Mesenchymal stem cell (in vitro differentiated cells and primary cell): ENCODE measurements around the gene AGL.
"Not testable (repeated sequence)": the region's sequence is repeated elsewhere in the genome, so short reads cannot be mapped to it uniquely, and the experiment has no call there.

ENCODE experiments used
- DNase-seq: peaks from one replicate; pipeline ENCODE4 v3.0.0-alpha.2; 2013
- H2AFZ ChIP-seq: one replicate; pipeline ENCODE4 v1.6.1; 2013; ENCODE audit warnings: low read depth, mild to moderate bottlenecking, control low read depth, inconsistent platforms, low read length, moderate library complexity
- H2AK5ac ChIP-seq: 2 replicates; pipeline ENCODE4 v1.6.1; 2013; ENCODE audit warnings: low read length, moderate library complexity, mild to moderate bottlenecking, inconsistent platforms; ENCODE audit not compliant: severe bottlenecking
- H2BK120ac ChIP-seq: one replicate; pipeline ENCODE4 v1.6.1; 2013; ENCODE audit warnings: low read depth, mild to moderate bottlenecking, inconsistent platforms, low read length, moderate library complexity
- H2BK12ac ChIP-seq, 2 experiments: one replicate each; pipeline ENCODE4 v1.6.1; 2013; ENCODE audit warnings: inconsistent platforms in 2 of 2, low read length in 2 of 2, mild to moderate bottlenecking in 2 of 2, moderate library complexity in 2 of 2, control low read depth in 1 of 2
- H2BK15ac ChIP-seq: one replicate; pipeline ENCODE4 v1.6.1; 2013; ENCODE audit warnings: mild to moderate bottlenecking, low read depth, inconsistent platforms; ENCODE audit not compliant: poor library complexity, severe bottlenecking
- H2BK5ac ChIP-seq: 2 replicates; pipeline ENCODE4 v1.6.1; 2013; ENCODE audit warnings: low read depth, mild to moderate bottlenecking, low read length, control low read depth, inconsistent platforms; ENCODE audit not compliant: poor library complexity, severe bottlenecking
- H3K14ac ChIP-seq, 2 experiments: one replicate each; pipeline ENCODE4 v1.6.1; 2013; ENCODE audit warnings: inconsistent platforms in 2 of 2, low read length in 2 of 2, control low read depth in 1 of 2, mild to moderate bottlenecking in 1 of 2, moderate library complexity in 1 of 2
- H3K18ac ChIP-seq, 2 experiments: one replicate each; pipeline ENCODE4 v1.6.1; 2013; ENCODE audit warnings: inconsistent platforms in 2 of 2, low read length in 2 of 2, control low read depth in 1 of 2, low read depth in 1 of 2, mild to moderate bottlenecking in 1 of 2
- H3K23ac ChIP-seq, 2 experiments: one replicate each; pipeline ENCODE4 v1.6.1; 2013; ENCODE audit warnings: inconsistent platforms in 2 of 2, low read length in 2 of 2, mild to moderate bottlenecking in 2 of 2, moderate library complexity in 2 of 2, control low read depth in 1 of 2
- H3K27ac ChIP-seq: 2 replicates; pipeline ENCODE4 v1.5.1; 2013; ENCODE audit warnings: mild to moderate bottlenecking, moderate library complexity, low read length, control low read depth, inconsistent platforms; ENCODE audit not compliant: poor library complexity, severe bottlenecking
- H3K27me3 ChIP-seq, 2 experiments: 2 replicates each; pipeline versions ENCODE4 v1.6.1 to v1.7.0; 2013; ENCODE audit warnings: low read length in 2 of 2, mild to moderate bottlenecking in 2 of 2, moderate library complexity in 2 of 2, control low read depth in 1 of 2, inconsistent platforms in 1 of 2; ENCODE audit not compliant: control insufficient read depth in 1 of 2, insufficient read depth in 1 of 2
- H3K36me3 ChIP-seq, 2 experiments: 2 replicates each; pipeline versions ENCODE4 v1.6.1 to v1.7.0; 2013; ENCODE audit warnings: low read length in 2 of 2, control low read depth in 1 of 2, inconsistent platforms in 1 of 2, low read depth in 1 of 2, mild to moderate bottlenecking in 1 of 2; ENCODE audit not compliant: insufficient read depth in 2 of 2, control insufficient read depth in 1 of 2
- H3K4ac ChIP-seq, 2 experiments: one replicate each; pipeline ENCODE4 v1.6.1; 2013; ENCODE audit warnings: inconsistent platforms in 2 of 2, low read length in 2 of 2, mild to moderate bottlenecking in 2 of 2, moderate library complexity in 2 of 2, control low read depth in 1 of 2, low read depth in 1 of 2
- H3K4me1 ChIP-seq: 2 replicates; pipeline ENCODE4 v1.6.1; 2013; ENCODE audit warnings: low read depth, low read length, control low read depth; ENCODE audit not compliant: control insufficient read depth, insufficient read depth
- H3K4me2 ChIP-seq: 2 replicates; pipeline ENCODE4 v1.6.1; 2013; ENCODE audit warnings: low read length, mild to moderate bottlenecking, inconsistent platforms; ENCODE audit not compliant: poor library complexity, severe bottlenecking
- H3K4me3 ChIP-seq, 2 experiments: 2 replicates each; pipeline versions ENCODE4 v1.5.1 to v1.7.0; 2013; ENCODE audit warnings: low read length in 2 of 2, mild to moderate bottlenecking in 2 of 2, control low read depth in 1 of 2, low read depth in 1 of 2; ENCODE audit not compliant: insufficient read depth in 1 of 2
- H3K79me1 ChIP-seq: replicated peaks from 2 replicates; pipeline ENCODE4 v1.6.1; 2013; ENCODE audit warnings: mild to moderate bottlenecking, control low read depth, low read length, inconsistent platforms; ENCODE audit not compliant: poor library complexity, severe bottlenecking
- H3K9ac ChIP-seq: 2 replicates; pipeline ENCODE4 v1.7.0; 2013; ENCODE audit warnings: mild to moderate bottlenecking, low read length, moderate library complexity
- H3K9me3 ChIP-seq: 2 replicates; pipeline ENCODE4 v1.7.0; 2013; ENCODE audit warnings: mild to moderate bottlenecking, low read length; ENCODE audit not compliant: control insufficient read depth
- H4K8ac ChIP-seq: one replicate; pipeline ENCODE4 v1.6.1; 2013; ENCODE audit warnings: inconsistent platforms, mild to moderate bottlenecking, low read length, moderate library complexity
- H4K91ac ChIP-seq: one replicate; pipeline ENCODE4 v1.6.1; 2013; ENCODE audit warnings: mild to moderate bottlenecking, low read length, inconsistent platforms
- WGBS: methylation state at CpG from one replicate; pipeline ENCODE4 v1.1.7; 2013; ENCODE audit warnings: mixed read lengths; 5-methylcytosine and 5-hydroxymethylcytosine counted together

The AGL gene

DNA sequence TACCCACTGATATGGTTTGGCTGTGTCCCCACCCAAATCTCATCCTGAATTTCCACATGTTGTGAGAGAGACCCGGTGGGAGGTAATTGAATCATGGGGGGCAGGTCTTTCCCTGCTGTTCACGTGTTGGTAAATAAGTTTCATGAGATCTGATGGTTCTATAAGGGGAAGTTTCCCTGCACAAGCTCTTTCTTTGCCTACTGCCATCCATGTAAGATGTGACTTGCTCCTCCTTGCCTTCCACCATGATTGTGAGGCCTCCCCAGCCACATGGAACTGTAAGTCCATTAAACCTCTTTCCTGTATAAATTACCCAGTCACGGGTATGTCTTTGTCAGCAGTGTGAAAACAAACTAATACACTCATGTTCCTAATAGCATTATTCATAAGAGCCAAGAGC lies 9.8 kb upstream of the AGL start:
- not testable (repeated sequence) for H2AK5ac ChIP-seq, H3K18ac ChIP-seq, H2AFZ ChIP-seq, H3K79me1 ChIP-seq, H3K4ac ChIP-seq, H3K27me3 ChIP-seq, H4K91ac ChIP-seq, H3K4me3 ChIP-seq, H2BK12ac ChIP-seq, H4K8ac ChIP-seq, H3K36me3 ChIP-seq, H3K14ac ChIP-seq, H2BK120ac ChIP-seq, H3K27ac ChIP-seq, H3K9ac ChIP-seq, H2BK5ac ChIP-seq, H3K4me1 ChIP-seq, H3K9me3 ChIP-seq, H3K4me2 ChIP-seq, H2BK15ac ChIP-seq, H3K23ac ChIP-seq, DNase-seq
- 78% methylated on average over 3 of the region's 3 CpGs for WGBS

DNA sequence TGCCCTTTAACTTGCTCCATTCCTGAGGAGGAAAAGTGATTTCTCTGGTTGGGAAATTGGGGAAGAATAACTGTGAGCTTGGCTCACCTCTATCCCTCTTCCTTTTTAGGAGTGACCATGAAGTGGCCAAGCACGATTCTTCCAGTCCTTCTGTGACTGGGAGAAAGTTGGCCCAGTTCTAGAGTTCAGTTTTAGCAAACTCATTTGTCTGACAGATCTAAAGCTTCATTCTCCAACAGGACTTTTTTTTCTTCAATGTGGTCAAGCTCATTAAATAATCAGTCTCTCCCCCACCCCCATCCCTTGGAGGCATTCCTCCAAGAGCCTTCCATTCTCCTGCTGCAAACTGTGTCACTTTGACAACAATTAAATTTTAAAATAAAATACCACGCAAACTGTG lies 6.4 kb upstream of the AGL start:
- Histone ChIP-seq H4K8ac (no peak overlapping the region), H3K79me1 (no peaks in the 10 kb centered on the region), H3K27me3 (no peaks in the 10 kb centered on the region), H2AFZ (no peak overlapping the region), H3K4me2 (no peak overlapping the region), H3K4me3 (no peak overlapping the region), H2AK5ac (no peak overlapping the region), H3K4me1 (no peaks in the 10 kb centered on the region), H3K9ac (no peak overlapping the region), H3K18ac (no peak overlapping the region), H3K27ac (no peak overlapping the region), H3K9me3 (no peaks in the 10 kb centered on the region), H2BK12ac (no peak overlapping the region), H2BK5ac (no peak overlapping the region), H3K4ac (no peak overlapping the region), H4K91ac (no peak overlapping the region), H3K14ac (no peak overlapping the region), H2BK15ac (no peak overlapping the region), H2BK120ac (no peak overlapping the region), H3K36me3 (no peaks in the 10 kb centered on the region), H3K23ac (no peak overlapping the region)
- no peak for DNase-seq
- 84% methylated on average over 2 of the region's 2 CpGs for WGBS

DNA sequence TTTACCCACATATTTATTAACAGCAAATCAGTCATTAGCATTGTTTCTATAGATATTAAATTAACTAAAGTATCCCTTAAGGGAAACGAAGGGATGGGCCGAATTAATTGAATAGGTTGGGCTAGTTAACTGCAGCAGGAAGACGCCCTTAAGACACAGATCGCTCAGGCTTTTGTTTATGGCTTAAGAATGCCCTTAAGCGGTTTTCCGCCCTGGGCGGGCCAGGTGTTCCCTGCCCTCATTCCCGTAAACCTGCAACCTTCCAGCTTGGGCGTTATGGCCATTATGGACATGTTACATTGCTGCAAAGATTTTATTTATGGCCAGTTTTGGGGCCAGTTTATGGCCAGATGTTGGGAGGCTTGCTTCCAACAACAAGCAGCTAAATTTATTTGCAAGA lies 5.0 kb upstream of the AGL start:
- H2BK15ac ChIP-seq, H3K4ac ChIP-seq, H3K4me1 ChIP-seq, H4K91ac ChIP-seq, H3K27ac ChIP-seq, H2BK12ac ChIP-seq, H2BK5ac ChIP-seq, H3K23ac ChIP-seq, H3K14ac ChIP-seq, H3K9me3 ChIP-seq, H3K4me3 ChIP-seq, H3K36me3 ChIP-seq, H2AK5ac ChIP-seq, H3K4me2 ChIP-seq, H3K79me1 ChIP-seq, H4K8ac ChIP-seq, H3K18ac ChIP-seq, H2BK120ac ChIP-seq, DNase-seq, H3K27me3 ChIP-seq, H2AFZ ChIP-seq, H3K9ac ChIP-seq: not testable (repeated sequence)
- WGBS = 97% methylated on average over 9 of the region's 9 CpGs

DNA sequence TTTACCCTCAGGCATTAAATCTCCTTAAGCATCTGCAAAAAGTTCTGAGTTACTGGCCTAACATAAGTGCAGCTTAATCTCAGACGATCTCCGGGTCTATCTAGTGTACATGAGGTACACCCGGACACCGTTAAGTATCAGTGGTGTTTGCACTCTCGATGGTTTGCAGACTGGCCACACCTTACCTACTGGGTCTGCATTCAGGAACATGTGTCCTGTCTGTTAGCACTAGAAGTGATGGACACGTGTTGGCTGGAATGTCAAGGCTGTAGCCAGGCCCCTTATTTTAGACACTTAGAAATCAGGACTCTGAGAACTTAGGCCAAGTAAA lies 783 bp upstream of the AGL start:
- Histone ChIP-seq H3K27ac (peak overlapping the region; percentile 54), H3K79me1 (peaks cover 5% of the 10 kb centered on the region), H2AFZ (peak overlapping the region; percentile 49), H3K23ac (no peak overlapping the region), H3K9ac (peak overlapping the region; percentile 91), H3K18ac (no peak overlapping the region), H3K4me2 (peak overlapping the region; percentile 96), H3K4me3 (peak overlapping the region in 1 of 2 experiments; percentile 98), H3K36me3 (peaks cover 0 to 5% of the 10 kb centered on the region in 2 experiments), H2BK120ac (peak overlapping the region; percentile 19), H2BK5ac (no peak overlapping the region), H3K4ac (peak overlapping the region in 1 of 2 experiments; percentile 77), H4K8ac (peak overlapping the region; percentile 99), H2BK15ac (no peak overlapping the region), H2AK5ac (no peak overlapping the region), H3K9me3 (no peaks in the 10 kb centered on the region), H3K27me3 (no peaks in the 10 kb centered on the region), H2BK12ac (no peak overlapping the region), H4K91ac (no peak overlapping the region), H3K4me1 (peaks cover 2% of the 10 kb centered on the region), H3K14ac (no peak overlapping the region)
- WGBS = 79% methylated on average over 6 of the region's 6 CpGs
- no peak for DNase-seq
